Measurements from ENCODE around the gene TAF5L.

DNA sequence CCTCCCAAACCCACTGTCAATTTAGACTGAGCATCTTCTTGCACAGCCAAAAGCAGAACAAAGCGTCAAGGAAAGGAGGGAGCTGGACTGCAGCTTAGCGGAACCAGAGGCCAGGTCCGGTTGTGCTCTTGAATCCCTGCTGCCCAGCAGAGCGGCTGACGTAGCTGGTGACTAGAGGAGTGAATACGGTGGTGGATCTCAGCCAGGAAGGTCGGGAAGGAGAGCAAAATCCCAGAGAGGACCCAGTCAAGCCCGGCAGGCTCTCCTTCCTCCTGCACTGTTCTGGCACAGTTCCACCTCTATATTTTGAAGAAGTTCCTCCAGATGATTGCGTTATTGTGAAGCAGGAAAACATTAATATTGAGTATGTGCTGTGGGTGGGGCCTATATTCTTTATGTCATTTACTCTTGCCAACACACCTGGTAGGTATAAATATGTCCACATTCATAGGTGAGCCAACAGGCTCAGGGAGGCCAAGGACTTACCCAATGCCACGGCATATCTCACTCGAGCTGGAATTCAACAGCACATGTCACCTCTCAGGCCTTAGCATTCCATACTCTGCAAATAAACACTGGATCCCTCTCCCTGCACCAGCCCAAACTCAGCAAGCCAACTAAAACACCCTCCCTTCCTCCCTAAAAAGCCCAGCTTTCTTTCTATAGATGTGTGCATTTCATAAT is 43.8 kb downstream of the TAF5L start:
- TF ChIP-seq YY1 (IDR thresholded peaks at IDR 0.05; ENCODE audit: low read depth) (no peak), REST (IDR thresholded peaks at IDR 0.05; ENCODE audit: low read depth) (no peak), TAF1 (IDR thresholded peaks at IDR 0.05; ENCODE audit: low read depth) (no peak), FOXM1 (IDR thresholded peaks at IDR 0.05; ENCODE audit: borderline replicate concordance, low read depth) (no peak), TEAD4 (IDR thresholded peaks at IDR 0.05) (no peak), USF1 (IDR thresholded peaks at IDR 0.05) (no peak)

Measured in Ishikawa (cell line).